Stimulated activated CD8-positive, alpha-beta memory T cell treated with anti-CD3 and anti-CD28 coated beads, Interleukin-7, amount 100 ng/mL, for 4 hours (primary cell): Measurements from ENCODE around the gene CHCT1.
"Not testable (repeated sequence)": the region's sequence is repeated elsewhere in the genome, so short reads cannot be mapped to it uniquely, and the experiment has no call there.

Experiments used
- DNase-seq, 2 donors: peaks; one replicate each; pipeline ENCODE4 v3.0.0-alpha.2; 2020; ENCODE audit warnings: low read depth in 2 of 2

Gene CHCT1

GRCh38 chr17:60422162-60422665, at the start of gene CHCT1:
Gene CHCT1 (plus strand): TSS chr17:60422489. CDS start chr17:60422593, 104 bp downstream.
- no peak for DNase-seq

- no peak for DNase-seq
Observed at GRCh38 chr17:60372790-60373483, 49.4 kb upstream of the CHCT1 start.

GRCh38 chr17:60378187-60378586, 44.1 kb upstream of the CHCT1 start:
- DNase-seq: not testable (repeated sequence)

GRCh38 chr17:60379461-60379860, 42.8 kb upstream of the CHCT1 start:
- DNase-seq: not testable (repeated sequence)

- DNase-seq: no peak
Observed at GRCh38 chr17:60381958-60382357, 40.3 kb upstream of the CHCT1 start.

GRCh38 chr17:60383379-60383778, 38.9 kb upstream of the CHCT1 start:
- DNase-seq: no peak

GRCh38 chr17:60384921-60385320, 37.4 kb upstream of the CHCT1 start:
- DNase-seq: not testable (repeated sequence)

GRCh38 chr17:60386147-60387058, 35.9 kb upstream of the CHCT1 start:
- DNase-seq: no peak

- DNase-seq: no peak
Observed at GRCh38 chr17:60387666-60388065, 34.6 kb upstream of the CHCT1 start.

GRCh38 chr17:60388742-60389141, 33.5 kb upstream of the CHCT1 start:
- no peak for DNase-seq

- DNase-seq: no peak
Observed at GRCh38 chr17:60390186-60390585, 32.1 kb upstream of the CHCT1 start.

- no peak for DNase-seq
Observed at GRCh38 chr17:60390925-60391470, 31.3 kb upstream of the CHCT1 start.

- DNase-seq: no peak
Observed at GRCh38 chr17:60391471-60392041, 30.7 kb upstream of the CHCT1 start.

GRCh38 chr17:60392042-60392844, 30.0 kb upstream of the CHCT1 start, which contains the start of gene USP32:
Gene USP32 (minus strand): TSS chr17:60392133. CDS start chr17:60391939, 194 bp downstream.
- DNase-seq: peak; percentile 96 to 97

- peak in 1 of 2 donors; percentile 3 for DNase-seq
Observed at GRCh38 chr17:60392845-60393702, 29.2 kb upstream of the CHCT1 start.

GRCh38 chr17:60393840-60394723, 28.2 kb upstream of the CHCT1 start:
- no peak for DNase-seq

GRCh38 chr17:60395508-60396065, 26.7 kb upstream of the CHCT1 start:
- no peak for DNase-seq

- DNase-seq: no peak
Observed at GRCh38 chr17:60396412-60396811, 25.9 kb upstream of the CHCT1 start.
